EH (cell line): Measurements from ENCODE around the gene ITPKC.

Experiments used
- DNase-seq: peaks from one replicate; pipeline ENCODE4 v3.0.0-alpha.2; 2015; ENCODE audit warnings: low read depth

The ITPKC gene

DNA sequence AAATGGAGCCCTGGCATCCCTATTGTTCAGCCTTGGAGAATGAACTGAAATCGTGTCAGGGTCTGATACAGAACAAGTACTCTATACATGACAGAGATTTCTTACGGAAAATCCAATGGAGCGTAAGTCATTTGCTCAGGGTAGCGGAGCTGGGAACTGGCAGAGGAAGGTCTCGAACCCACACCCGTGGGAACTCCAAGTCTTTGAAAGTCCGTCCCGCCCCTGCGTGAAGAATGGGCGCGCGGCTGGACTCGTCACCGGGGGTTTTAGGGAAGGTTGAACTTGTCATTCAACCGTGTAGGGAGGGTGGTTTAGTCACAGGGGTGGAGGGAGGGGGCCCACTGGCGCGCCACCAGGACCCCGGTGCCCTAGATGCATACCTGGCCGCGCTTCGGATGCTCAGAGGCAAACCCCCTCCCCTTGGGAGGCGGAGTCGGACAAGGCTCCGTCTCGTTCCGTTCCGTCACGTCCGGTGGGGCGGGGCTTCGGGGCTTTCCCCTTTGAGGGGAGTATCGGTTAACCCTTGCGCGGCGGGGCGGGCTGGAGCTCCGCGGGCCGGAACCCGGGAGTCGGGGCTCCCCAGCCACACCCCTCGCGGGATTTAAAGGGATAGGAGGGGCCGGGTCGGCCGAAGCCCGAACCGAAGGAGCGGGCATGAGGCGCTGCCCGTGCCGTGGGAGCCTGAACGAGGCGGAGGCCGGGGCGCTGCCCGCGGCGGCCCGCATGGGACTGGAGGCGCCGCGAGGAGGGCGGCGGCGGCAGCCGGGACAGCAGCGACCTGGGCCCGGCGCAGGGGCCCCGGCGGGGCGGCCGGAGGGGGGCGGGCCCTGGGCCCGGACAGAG, at the start of gene ITPKC, which contains the start of gene COQ8B:
Gene ITPKC, plus strand, starts transcription at position 631 of the 843 bp plus-strand sequence. Its CDS starts 24 bp downstream, at position 655.
Gene COQ8B, minus strand, starts transcription at position 405 of the 843 bp plus-strand sequence. CDS start 2,254 bp downstream, outside the sequence.
- peak; percentile 97 for DNase-seq

DNA sequence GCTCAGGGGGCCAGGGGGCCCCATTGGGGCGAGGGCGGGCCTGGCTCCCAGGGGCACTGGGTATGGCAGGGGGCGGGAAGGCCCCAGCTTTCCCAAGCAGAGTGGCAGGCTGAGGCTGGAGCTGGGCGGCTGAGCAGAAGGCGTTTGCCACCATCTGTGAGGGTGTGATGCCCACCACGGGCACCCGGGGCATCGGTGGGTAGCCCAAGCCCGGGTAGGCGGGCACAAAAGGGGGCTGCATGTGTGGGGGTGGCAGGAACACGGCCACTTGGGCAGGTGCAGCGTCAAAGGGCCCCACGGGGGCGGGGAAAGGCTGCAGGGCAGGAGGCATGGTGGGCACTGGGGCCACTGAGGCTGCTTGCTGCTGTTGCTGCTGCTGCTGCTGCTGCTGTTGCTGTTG, 49.3 kb upstream of the ITPKC start:
- DNase-seq: no peak

DNA sequence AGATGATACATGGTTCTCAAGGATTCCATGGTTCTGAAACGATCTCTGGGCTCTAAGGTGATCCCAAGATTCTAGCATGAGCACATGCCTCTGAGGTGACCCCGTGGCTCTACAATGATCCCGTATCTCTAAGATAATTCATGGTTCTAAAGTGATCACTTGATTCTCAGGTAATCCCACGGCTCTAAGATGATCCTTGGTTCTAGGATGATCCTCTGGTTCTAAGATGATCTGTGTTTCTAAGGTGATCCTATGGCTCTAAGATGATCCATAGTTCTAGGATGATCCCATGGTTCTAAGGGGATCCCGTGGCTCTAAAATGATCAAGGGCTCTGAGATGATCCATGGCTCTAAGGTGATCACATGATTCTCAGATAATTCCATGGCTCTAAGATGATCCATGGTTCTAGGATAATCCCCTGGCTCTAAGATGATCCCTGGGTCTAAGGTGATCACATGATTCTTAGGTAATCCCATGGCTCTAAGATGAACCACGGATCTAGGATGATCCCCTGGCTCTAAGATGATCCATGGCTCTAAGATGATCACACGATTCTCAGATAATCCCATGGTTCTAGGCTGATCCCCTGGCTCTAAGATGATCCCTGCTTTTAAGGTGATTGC, 47.8 kb upstream of the ITPKC start:
- DNase-seq: no peak

DNA sequence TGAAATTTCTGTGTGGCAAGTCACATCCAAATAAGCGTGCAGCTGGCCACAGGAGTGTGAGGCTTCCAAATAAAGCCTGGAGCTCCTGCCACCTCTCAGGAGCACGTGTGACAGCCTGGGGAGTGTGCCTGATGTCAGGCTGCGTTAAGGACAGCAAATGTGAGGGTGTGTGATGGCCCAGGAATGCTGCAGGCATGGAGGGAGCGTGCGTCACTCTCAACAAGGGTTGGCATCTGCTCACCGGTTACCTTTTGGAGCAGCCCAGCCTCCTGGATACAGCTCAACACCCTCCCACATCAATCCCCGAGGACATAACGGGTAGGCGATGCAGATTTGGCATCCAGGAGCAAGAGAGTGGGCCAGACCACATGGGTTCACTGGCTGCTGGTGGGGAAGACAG, 45.5 kb upstream of the ITPKC start:
- no peak for DNase-seq

DNA sequence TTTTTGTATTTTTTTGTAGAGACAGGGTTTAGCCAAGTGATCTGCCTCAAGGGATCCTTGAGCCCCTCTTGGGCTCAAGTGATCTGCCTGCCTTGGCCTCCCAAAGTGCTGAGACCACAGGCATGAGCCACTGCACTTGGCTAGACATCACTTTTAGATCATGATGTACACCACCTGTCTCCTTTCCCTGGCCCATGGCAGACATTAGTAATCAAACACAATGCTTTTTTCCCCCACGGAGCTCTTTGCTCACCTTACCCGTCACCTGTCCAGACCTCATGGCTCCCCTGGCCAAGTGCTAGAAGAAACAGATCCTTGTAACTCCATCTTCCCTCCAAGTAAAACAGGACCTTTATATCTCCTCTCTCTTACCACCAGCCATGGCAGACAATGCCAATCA, 44.9 kb upstream of the ITPKC start:
- no peak for DNase-seq

DNA sequence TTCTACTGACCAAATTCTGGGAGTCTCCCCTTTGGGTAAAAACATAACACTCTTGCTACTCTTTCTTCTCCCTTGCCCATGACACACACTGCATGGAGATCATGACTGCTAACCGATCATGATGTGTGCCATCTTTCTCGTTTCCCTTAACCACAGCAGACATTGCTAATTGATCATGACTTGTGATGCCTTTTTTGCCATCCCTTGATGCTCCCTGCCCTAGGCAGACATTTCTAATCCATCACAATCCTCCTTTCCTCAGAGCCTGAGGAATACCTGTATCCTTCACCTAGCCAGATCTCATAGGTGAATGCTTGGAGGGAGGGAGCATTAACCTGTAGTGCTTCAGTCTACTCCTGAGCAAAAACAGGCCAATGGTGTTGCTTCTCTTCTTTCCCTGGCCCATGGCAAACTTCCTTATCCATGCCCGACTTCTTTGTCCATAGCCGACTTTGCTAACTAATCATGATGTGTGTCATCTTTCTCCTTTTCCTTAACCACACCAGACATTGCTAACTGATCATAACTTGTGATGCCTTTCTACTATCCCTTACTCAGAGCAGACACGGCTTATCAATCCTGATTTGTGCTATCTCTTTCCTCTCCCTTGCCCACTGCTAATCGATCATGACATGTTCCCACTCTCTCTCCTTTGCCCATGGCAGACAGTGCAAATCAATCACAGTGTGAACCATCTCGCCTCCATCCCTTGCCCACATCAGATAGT, 44.2 kb upstream of the ITPKC start:
- DNase-seq: no peak

DNA sequence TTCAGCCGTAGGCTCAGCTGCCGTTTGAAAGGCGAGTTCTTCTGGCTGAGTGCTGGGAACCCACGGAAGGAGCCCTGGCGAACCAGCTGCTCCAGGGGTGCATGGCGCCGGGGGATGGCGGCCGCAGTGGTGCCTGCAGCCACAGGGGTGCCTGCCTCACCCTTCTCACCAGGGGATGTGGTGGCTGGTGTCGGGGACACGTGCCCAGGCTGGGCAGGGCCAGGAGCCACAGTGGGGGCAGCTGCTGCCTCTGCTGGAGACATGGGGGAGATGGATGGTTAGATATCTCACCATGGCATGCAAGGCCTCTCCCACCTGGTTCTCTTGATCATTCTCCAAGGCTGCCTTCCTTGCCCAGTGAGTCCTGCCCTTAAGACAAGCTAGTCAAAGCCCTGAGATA, 43.5 kb upstream of the ITPKC start:
- DNase-seq: no peak

DNA sequence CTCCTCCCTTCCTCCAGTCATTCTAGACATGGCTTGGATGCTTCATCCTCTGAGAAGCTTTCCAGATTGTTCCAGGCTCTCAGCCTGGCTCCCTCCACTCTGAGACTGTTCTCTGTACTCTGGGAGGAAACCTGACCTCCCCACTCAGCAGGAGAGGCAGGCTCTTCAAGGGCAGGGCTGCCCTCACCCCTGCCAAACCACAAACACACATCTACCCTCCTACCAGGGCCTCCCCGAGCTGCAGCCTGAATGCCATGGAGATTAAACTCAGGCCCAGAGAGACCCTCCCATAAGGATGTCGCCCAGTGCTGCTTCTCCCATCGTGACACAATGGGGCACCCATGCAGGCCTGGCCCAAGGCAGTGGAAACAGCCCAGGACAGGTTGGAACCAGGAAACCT, 42.6 kb upstream of the ITPKC start:
- no peak for DNase-seq

DNA sequence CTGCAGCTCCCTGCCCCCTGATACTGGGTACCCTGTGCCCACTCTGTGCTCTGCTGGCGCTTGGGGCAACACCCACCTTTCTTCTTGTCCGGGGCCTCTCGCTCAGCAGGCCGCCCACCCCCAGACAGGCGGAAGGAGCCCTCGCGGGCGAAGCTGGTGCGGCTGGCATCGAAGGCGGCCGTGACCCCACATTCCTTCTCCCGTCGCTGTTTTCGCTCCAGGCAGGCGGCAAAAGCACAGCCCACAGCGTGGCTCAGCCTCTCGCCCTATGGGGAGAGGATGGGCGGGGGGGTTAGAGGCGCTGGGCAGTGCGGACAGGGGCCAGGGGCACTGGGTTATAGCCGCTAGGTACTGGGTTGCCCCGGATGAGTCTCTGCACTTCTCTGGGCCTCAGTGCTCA, 39.8 kb upstream of the ITPKC start:
- no peak for DNase-seq

DNA sequence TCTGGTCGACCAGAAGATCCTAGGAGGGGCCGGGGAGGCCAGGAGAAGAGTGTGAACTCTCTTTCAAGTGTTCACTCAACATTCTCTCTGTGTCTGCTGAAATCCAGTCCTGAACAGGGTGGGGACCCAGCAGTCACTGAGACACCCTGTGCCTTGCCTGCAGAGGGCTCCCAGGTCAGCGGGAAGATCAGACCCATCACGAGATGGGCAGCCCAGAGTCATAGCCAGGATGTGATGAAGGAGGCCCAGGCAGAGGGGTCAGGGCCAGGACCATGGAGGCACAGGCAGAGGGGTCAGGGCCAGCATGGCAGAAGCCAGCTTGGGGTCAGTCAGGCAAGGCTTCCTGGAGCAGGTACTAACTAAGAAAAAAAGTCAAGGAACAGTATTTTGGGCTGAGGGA, 35.9 kb upstream of the ITPKC start:
- DNase-seq: no peak

DNA sequence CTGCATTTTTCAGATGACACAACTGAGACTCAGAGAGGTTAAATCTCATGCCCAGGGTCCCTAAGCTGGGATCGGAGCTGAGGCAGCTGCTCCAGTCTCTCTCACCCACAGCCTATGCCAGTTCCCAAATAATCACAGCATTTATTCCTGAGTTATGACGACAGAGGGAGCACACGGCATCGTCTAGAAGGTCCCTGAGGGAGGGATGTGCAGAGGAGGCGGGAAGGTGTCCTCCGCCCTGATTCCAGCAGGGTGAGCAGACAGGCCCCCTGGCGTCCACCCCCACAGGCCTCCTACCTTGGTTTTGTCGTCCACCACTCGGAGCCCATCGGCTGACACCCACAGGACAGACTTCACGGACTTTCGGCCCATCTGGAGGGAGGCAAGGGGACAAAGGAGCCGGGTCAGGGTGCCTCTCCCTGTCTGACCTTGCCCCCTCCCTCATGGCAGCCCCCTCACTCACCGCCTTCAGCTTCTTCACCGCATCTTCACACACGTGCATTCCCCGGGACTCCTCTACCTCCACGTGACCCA, 34.4 kb upstream of the ITPKC start:
- DNase-seq: no peak

DNA sequence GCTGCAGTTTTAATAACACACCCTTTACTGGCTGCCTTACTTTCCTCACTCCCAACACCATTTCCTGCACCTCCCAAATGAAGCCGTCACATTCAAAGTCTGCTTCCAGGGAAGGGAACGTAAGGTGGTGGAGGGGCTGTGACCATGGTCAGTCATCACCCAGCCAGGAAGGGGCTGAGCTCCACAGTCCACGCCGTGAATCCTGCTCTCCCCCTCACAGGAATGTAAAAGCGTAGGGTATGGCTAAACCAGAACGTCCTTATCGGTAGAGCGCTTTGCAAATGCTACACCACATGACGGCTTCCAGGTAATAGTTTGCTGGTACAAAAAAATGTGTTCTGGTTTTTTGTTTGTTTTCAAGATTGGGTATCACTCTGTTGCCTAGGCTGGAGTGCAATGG, 33.5 kb upstream of the ITPKC start:
- DNase-seq: no peak

DNA sequence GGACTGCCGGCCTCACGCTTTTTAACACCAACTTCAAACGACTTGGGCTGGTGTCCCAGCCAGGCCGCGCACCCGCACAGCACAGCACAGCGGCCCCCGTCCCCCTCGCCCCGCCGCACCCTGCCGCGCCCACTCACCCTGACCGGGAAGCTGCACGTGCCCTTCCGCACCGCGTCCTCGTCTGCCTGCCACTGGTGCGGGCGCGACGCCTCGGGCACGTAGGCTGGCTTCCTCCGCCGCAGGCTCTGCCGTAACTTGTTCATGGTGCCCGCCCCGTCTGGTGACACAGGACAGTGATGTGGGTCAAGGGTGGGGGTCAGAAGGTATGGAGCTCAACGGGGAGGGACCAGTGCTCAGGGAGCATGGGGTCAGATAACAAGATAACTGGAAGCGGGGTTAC, 32.6 kb upstream of the ITPKC start:
- DNase-seq: no peak

DNA sequence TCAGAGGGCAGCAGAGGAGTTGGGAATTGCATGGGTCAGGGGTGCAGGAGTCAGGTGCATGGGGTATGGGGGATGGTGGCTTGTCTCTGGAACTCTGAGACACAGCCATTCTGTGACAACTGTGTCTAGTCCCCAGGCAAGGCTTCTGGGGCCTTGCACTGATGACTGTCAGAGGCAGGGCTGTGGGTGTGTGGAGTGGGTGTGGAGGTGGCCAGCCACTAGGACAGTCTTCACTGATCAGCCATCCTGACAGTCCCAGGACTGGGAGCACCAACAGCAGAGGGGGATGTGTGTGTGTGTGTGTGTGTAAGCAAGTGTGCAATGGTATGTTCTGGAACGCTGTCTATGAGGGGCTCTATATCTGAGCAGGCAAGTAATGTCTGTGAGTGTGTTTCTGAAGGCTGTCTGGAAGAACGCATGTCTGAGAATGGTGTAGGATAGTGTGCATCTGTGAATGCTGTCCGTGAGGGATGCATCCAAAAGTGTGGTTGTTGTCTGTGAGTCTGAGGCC, 31.8 kb upstream of the ITPKC start:
- no peak for DNase-seq

DNA sequence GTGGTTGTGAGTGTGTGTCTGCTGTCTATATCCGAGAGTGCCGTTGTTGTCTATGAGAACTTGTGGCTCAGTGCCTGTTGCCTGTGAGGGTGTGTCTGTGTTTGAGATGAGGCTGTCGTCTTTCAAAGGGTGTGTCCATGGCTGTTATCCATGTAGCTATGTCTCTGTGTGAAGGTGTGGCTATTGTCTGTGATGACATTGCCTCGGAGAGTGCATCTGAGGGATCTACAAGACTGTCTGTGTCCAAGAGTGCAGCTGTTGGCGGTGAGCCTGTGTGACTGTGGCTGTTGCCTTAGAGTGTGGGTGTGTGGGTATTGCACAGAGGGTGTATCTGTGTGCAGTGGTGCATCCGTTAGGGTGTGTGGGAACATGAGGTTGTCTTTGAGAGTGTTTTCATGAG, 31.3 kb upstream of the ITPKC start:
- DNase-seq: no peak

DNA sequence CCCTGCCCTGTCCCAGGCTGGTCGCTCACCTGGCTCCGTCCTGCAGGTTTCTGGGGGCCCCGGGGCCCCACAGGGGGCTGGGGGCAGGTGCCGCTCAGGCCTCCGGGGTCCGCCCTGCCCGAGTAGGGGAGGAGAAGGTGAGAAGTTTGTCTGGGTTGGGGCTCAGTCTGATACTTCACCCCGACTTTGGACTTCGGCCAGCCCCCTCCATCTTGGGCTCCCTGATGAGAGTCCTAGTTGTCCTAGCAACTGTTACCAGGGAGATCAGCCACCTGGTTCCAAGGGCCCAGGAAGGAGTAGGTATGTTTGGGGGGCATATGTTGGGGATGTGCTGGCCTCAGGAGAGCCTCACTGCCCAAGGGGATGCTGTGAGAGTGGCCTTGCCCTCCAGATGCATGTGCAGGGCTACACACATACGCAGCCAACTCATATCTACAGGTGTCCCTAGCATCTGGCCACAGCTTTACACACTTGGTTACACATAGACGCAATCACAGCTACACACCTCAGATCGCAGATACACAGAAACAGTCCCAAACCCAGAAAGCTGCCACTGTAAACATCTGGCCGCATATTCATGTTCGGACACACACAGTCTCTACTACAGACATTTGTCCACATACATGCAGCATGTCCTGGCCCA, 29.9 kb upstream of the ITPKC start:
- no peak for DNase-seq

DNA sequence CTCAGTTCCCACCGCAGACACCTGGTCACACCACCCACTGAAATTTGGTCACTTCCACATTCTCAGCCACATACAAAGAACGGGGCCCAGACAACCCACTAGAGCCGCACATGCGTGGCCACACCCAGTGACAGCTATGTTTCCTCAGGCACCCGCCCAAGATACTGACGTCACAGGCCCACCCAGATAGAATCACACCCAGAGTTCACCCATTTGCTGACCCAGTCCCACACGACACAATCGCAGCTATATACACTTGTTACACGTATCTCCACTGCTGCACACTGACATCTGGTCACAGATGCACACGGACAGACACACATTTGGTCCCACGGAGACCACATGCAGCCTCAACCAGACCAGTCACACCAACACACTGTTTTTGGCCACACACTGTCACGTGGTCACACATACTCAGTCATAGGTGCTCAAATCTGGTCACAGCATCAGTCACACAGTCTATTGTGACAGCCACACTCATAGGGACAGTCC, 29.3 kb upstream of the ITPKC start:
- peak; percentile 85 for DNase-seq

DNA sequence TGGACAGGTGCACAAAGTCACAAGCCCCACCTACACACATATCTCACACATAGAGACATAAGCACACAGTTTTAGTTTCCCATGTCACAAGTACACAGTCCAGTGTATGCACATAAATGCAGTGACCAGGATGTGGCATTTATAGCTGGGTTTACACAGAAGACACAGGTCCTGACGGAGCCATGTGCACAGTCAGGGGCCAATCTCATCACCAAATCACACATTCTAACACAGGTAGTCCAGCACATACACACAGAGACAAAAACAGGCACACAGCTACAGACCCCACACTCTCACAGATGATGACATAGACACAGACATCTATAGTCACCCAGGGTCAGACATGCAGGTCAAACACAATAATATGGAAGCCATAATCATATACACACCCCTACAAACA, 28.6 kb upstream of the ITPKC start:
- DNase-seq: no peak

DNA sequence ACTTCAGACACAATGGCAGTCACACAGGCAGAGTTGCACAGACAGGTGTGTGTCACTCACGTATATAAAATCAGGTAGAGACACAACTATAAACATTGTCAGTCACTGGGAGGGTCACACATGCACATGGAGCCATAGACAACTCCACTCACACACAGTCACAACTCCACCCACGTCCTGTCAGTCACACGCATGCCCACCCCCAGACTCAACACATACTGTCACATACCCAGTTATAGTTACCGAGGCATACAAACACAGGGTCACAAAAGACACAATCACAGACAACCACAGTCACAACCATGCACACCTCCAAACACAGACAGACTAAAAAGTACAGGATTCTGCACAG, 27.9 kb upstream of the ITPKC start:
- no peak for DNase-seq

DNA sequence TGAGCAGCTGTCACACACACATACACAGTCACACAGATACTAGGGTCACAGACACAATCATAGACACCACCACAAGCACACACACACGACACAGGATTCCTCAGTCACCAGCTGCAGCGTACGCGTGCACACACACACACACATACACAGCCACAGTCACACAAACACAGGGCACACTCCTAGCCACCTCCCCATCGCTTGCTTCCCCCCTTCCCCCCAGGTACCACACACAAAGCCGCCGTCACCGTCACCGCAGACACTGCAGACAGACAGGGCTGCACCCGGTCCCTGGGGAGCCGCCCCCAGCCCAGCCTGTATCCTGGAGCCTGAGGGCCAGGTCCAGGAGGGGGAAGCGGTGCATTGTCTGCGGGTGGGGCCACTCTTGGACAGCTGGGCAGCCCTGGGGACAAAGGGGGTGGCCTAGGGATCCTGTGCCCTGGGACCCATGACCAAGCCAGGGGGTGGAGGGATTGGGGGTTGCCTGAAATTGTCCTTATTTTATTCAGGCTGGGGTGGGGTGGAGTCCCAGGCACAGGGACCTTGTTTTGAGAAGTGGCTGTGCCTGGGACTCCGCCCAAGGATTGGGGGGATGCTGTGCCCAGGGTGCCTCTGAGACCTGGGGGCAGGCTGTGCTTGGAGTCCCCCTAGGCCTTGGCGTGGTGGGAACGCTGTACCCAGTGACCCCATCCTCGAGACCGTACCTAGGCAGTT, 27.4 kb upstream of the ITPKC start:
- peak; percentile 31 for DNase-seq

DNA sequence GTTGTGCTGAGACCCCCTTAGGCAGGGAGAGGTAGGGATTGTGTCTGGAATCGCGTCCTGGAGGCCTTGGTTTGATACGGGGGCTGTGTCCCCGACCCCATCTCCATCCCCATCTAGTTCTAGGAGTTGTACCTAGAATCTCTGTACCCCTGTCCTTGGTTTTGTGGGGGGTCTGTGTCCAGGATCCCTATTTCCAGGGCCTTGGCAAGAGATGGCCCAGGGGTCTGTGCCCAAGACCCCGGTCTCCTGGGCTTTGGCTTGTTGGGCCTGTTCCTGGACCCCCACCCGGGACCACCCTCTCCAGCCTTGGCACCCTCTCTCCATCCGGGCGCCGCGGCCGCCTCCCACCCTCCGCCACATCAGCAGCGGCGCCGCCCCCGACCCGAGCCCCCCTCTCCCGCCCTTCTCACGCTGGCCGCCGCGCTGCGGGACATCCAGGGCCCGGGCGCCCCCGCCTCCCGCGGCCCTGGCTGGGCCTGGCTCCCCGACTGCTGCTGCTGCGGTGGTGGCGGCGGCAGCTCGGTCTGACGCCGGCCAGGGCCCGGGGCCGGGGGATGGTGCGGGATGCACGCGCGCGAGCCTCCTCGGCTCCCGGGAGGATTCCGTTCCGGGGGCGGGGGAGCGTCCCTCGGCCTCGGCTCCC, 26.7 kb upstream of the ITPKC start, which contains the start of gene NUMBL:
Gene NUMBL, minus strand, starts transcription at position 602 of the 643 bp plus-strand sequence. Its CDS starts 168 bp downstream, at position 434.
- DNase-seq: no peak
